GM21723 (cell line): Measurements from ENCODE around the gene FAM83D.
"Not testable (repeated sequence)": the region's sequence is repeated elsewhere in the genome, so short reads cannot be mapped to it uniquely, and the experiment has no call there.

Experiments
- ATAC-seq: cut with Tn5 transposase; IDR thresholded peaks from one replicate; pipeline ENCODE4 v1.9.1; 2021; ENCODE audit warnings: mild to moderate bottlenecking, moderate library complexity; ENCODE audit not compliant: unreplicated experiment

Gene FAM83D

GRCh38 chr20:38932457-38933120, 6.4 kb downstream of the FAM83D start:
- no peak for ATAC-seq

GRCh38 chr20:38934530-38934929, 8.3 kb downstream of the FAM83D start:
- ATAC-seq: no peak

DNA sequence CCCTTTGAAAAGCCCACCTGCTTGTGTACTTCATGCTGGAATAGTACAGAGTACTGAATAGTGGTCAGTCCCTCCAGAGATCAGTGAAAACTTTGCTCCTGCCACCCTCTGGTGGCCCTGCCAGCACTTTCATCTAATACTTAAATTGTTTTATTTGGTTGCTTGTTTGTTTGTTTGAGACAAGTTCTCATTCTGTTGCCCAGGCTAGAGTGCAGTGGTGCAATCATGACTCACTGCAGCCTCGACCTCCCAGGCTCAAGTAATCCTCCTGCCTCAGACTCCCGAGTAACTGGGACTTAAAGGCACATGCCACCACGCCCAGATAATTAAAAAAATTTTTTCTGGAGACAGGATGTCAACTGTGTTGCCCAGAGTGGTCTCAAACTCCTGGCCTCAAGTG, 9.1 kb downstream of the FAM83D start:
- ATAC-seq: no peak

GRCh38 chr20:38935967-38936407, 9.8 kb downstream of the FAM83D start:
- no peak for ATAC-seq

GRCh38 chr20:38937000-38937399, 10.8 kb downstream of the FAM83D start:
- no peak for ATAC-seq

- ATAC-seq: no peak
These were observed 11.8 kb downstream of the FAM83D start for GRCh38 chr20:38937978-38938473.

GRCh38 chr20:38939686-38940085, 13.5 kb downstream of the FAM83D start:
- ATAC-seq: no peak

GRCh38 chr20:38940644-38941043, 14.4 kb downstream of the FAM83D start:
- ATAC-seq: no peak

- no peak for ATAC-seq
These were observed 15.6 kb downstream of the FAM83D start for GRCh38 chr20:38941726-38942389.

DNA sequence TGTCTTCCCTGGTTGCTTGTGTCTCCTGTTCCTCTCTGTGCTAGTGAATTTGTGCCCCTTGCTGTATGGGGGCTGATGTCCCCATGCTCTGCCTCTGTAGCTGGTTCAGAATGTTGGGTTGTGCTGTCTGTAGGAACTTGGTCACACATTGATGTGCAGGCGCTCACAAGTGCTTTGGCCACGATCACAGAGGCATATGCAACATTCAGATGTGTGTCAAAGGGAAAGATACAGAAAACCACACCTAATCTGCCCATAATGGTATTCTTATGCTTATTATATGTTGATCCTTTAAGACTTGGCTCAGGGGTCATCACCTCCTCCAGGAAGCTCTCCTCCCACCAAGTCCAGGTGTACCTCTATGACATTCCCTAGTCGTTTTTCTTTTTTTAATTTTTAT, 18.8 kb downstream of the FAM83D start:
- no peak for ATAC-seq

GRCh38 chr20:38946836-38947235, 20.6 kb downstream of the FAM83D start:
- no peak for ATAC-seq

DNA sequence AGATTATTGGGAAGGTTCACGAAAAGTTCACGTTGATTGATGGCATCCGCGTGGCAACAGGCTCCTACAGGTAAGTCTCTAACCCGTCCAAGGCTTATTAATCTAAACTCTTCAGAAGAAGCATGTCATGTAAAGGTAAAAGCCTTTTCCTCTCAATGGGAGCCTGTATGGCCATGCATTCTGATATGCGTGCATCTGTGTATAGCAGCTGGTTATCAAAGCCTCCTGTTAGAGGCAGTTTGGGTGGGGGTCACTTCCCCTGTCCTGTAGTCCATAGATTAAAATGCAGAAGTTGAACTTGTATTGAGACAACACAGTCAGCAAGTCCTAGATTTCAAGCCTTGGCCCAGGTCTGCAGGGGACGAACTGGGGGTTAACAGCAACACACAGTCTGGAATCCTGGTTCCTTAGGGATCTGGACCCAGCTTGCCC, 21.7 kb downstream of the FAM83D start:
- ATAC-seq: no peak

DNA sequence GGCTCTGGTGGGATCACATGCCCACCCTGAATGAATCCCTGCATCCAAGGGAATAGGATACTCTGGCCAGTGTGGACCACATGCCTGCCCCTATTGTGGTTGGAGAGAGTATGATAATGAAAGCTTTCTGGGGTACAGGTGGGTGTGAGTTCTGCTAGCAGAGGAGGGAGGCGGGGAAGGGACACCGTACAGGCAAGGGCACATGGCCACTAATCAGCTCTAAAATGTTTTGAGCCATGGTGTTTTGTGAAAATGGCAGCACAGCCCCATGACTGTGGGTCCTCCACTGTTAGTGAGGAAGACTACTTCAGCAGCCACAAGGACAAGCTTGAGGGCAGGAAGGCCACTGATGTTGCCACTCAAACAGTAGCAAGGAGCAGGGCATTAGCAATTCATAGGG, 24.0 kb downstream of the FAM83D start:
- no peak for ATAC-seq

GRCh38 chr20:38951611-38952010, 25.4 kb downstream of the FAM83D start:
- ATAC-seq: no peak

DNA sequence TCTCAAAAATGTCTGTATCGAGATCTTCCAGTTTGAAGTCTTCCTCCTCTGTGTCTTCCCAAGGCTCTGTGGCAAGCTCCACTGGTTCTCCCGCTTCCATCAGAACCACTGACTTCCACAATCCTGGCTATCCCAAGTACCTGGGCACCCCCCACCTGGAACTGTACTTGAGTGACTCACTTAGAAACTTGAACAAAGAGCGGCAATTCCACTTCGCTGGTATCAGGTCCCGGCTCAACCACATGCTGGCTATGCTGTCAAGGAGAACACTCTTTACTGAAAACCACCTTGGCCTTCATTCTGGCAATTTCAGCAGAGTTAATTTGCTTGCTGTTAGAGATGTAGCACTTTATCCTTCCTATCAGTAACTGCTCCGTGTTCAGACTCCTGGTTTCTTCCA, 25.9 kb downstream of the FAM83D start:
- no peak for ATAC-seq

GRCh38 chr20:38953630-38954340, 27.6 kb downstream of the FAM83D start:
- no peak for ATAC-seq

DNA sequence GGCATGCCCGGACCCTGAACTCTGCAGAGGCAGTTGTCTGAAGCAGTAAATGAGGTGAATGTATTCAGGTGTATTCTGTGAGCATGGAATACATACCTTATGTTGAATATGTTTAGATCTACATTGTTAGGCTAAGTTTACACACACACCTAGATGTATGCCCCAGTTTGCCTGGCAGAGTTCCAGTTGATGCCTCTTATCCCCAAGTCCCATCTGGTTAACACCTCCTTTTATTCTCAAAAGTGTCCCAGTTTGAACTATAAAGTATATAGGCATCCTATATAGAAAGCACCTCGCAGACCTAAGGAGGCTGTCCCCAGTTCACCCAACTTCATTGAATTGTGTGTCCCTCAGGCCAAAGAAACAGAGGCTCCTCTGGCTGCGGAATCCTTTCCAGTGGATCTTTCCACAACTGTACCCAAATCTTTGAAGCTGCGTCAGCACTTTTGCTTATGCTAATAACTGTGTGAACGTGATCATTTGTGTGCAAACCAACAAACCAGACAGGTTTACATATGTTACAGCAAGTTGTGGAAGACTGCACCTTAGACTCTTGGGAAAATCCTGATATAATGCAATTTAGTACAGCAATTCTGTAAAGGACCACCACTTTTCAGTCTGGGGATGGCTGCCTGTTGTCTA, 31.1 kb downstream of the FAM83D start:
- no peak for ATAC-seq

DNA sequence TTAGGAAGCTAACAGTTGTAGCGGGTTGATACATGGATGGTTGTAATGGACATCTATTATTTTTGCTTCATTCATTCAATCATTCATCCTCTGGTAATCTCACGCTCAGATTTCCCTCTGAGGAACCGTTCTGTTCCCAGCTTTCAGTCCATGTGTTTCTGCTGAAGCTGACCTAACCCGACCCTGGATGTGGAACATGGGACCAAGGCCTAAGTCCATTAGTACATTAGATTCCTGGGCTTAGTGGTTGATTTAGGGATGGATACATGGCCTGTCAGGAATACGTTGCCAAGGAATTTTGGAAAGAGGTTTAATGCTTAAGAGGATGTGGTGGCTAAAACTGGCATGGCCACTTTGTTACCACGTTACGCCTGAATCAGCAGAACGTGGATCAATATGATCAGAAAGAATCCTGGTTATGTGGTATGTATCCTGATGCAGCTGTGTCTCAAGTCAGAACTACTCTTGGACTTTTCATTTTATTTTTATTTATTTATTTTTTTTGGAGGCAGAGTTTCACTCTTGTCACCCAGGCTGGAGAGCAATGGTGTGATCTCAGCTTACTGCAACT, 31.8 kb downstream of the FAM83D start:
- ATAC-seq: no peak

DNA sequence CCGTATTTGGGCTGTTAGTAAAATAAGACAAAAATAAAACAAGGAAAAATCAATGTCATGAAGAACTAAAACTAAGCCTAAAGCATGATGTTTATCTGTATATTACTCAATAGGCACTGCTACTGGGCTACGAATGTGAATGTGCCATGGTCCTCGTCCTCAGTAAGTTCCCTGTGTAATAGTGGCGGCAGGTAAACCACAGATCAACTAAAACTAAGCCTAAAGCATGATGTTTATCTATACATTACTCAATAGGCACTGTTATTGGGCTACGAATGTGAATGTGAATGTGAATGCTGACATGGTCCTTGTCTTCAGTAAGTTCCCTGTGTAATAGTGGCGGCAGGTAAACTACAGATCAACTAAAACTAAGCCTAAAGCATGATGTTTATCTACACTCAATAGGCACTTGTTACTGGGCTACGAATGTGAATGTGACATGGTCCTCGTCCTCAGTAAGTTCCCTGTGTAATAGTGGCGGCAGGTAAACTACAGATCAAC, 34.0 kb downstream of the FAM83D start:
- ATAC-seq: not testable (repeated sequence)

- ATAC-seq: peak; percentile 3
These were observed 35.4 kb downstream of the FAM83D start for GRCh38 chr20:38961530-38962043.
